Frontal cortex (tissue), 4 donors: ENCODE measurements around the gene GATM. TPM values are rescaled to one million over a fixed set of nuclear protein-coding genes. Genes with fewer than 3 reads are reported as not detected.

Experiments used
- DNase-seq, 2 donors: peaks; one replicate each; pipeline ENCODE4 v3.0.0; 2012; ENCODE audit warnings: low spot score in 2 of 2
- FAIRE-seq: peaks from 2 replicates; lab custom pipeline; 2012; peaks lifted over from hg19 to GRCh38; lab: Jason Lieb, UNC
- total RNA-seq: library from RNA; depleted of rRNA; stranded (reverse); fragments of >200 nt; gene quantifications from one replicate; pipeline ENCODE4 v1.2.3, GENCODE V29; 2014
- donor health status: control.
- donor health status: control.
- donor health status: control.

GATM gene
- total RNA-seq = 91.3 TPM

GRCh38 chr15:45378149-45378912 is at the start of gene GATM:
GATM (minus strand) TSS chr15:45378544; CDS start chr15:45378453, 91 bp downstream.
- peak; percentile 88 to 91 for DNase-seq
- no peak for FAIRE-seq

DNA sequence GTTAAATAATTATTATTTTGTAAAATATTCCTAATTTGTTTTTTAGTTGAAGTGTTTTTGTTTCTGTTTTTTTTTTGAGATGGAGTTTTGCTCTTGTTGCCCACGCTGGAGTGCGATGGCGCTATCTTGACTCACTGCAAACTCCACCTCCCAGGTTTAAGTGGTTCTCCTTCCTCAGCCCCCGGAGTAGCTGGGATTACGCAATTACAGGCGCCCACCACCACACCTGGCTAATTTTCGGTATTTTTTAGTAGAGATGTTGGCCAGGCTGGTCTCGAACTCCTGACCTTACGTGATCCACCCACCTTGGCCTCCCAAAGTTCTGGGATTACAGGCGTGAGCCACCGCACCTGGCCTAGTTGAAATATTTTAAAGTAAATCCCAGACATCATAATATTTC is 48.7 kb upstream of the GATM start:
- DNase-seq = no peak
- FAIRE-seq = no peak

- FAIRE-seq (no peak), DNase-seq (no peak)
Observed at GRCh38 chr15:45425135-45425534, 46.8 kb upstream of the GATM start.

GRCh38 chr15:45424429-45424828 is 46.1 kb upstream of the GATM start:
- DNase-seq (no peak), FAIRE-seq (no peak)

- FAIRE-seq (no peak), DNase-seq (no peak)
Observed at GRCh38 chr15:45417303-45417950, 39.1 kb upstream of the GATM start.

DNA sequence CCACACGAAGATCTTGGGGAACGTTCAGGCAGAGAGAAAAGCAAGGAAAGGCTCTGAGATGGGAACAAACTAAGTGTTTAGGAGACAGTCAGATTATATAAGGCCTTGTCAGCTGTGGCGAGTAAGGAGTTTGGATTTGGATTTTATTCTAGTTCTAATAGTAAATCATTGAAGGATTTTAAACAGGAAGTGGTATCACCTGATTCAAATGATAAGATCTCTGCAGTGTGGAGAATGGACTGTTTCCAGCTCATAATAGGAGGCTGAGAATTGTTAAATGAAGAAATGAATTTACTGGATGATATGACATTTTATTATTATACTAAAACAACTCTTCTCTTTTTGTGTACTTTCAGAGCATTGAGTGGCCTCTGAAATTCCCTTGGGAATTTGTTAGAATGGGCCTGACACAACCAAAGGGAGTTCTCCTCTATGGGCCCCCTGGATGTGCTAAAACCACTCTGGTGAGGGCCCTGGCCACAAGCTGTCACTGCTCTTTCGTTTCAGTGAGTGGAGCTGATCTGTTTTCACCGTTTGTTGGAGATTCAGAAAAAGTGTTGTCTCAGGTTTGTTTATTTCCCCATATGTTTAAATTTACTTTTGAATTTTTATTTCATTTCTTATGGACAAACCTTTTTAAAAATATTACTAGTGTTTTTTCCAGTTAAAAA is 36.0 kb upstream of the GATM start:
- DNase-seq = no peak
- FAIRE-seq = no peak

DNA sequence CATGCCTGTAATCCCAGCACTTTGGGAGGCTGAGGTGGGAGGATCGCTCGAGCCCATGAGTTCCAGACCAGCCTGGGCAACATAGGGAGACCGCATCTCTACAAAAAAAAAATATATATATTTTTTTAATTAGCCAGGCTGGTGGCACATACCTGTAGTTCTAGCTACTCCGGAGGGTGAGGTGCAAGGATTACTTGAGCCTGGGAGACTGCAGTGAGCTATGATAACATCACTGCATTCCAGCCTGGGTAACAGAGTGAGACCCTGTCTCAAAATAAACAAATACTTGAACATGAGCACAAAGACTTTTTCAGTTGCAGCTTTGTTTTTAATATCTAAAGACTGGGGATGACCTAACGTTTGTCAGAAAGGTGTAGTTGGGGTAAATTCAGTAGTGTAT is 31.3 kb upstream of the GATM start:
- DNase-seq (no peak), FAIRE-seq (no peak)

- no peak for FAIRE-seq
Observed at GRCh38 chr15:45407786-45408185, 29.4 kb upstream of the GATM start.

GRCh38 chr15:45402955-45403877 is 24.9 kb upstream of the GATM start:
- no peak for FAIRE-seq
- peak; percentile 28 to 41 for DNase-seq

More at GRCh38 chr15:45407786-45408185, 29.4 kb upstream of the GATM start:
- no peak for DNase-seq

DNA sequence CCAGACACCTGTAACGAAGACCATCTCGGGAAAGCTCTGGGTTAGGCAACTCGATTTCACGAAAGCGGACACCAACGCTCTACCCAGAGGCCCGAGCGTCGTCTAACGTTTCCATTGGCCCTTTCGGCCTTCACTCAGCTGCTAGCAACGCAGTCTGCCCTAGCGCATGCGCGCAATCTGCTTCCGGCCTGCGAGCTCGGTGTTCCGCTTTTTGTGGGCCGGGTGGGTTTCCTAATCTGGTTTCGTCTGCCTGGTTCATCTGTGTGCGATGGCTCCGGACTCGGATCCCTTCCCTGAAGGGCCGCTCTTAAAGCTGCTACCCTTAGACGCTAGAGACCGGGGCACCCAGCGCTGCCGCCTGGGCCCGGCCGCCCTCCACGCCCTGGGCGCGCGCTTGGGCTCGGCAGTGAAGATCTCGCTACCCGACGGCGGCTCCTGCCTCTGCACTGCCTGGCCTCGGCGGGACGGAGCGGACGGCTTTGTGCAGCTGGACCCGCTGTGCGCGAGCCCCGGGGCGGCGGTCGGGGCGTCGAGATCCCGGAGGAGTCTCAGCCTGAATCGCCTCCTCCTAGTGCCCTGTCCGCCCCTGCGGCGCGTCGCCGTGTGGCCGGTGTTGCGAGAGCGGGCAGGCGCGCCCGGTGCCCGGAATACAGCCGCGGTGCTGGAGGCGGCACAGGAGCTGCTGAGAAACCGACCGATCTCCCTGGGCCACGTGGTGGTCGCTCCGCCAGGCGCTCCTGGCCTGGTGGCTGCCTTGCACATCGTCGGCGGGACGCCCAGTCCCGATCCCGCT is 24.0 kb upstream of the GATM start:
- DNase-seq = peak; percentile 90 to 94

GRCh38 chr15:45401665-45402161 is 23.4 kb upstream of the GATM start:
- FAIRE-seq = no peak
- DNase-seq = peak in 1 of 2 donors; percentile 30

More for the DNA sequence above, 24.0 kb upstream of the GATM start:
- FAIRE-seq = no peak

DNA sequence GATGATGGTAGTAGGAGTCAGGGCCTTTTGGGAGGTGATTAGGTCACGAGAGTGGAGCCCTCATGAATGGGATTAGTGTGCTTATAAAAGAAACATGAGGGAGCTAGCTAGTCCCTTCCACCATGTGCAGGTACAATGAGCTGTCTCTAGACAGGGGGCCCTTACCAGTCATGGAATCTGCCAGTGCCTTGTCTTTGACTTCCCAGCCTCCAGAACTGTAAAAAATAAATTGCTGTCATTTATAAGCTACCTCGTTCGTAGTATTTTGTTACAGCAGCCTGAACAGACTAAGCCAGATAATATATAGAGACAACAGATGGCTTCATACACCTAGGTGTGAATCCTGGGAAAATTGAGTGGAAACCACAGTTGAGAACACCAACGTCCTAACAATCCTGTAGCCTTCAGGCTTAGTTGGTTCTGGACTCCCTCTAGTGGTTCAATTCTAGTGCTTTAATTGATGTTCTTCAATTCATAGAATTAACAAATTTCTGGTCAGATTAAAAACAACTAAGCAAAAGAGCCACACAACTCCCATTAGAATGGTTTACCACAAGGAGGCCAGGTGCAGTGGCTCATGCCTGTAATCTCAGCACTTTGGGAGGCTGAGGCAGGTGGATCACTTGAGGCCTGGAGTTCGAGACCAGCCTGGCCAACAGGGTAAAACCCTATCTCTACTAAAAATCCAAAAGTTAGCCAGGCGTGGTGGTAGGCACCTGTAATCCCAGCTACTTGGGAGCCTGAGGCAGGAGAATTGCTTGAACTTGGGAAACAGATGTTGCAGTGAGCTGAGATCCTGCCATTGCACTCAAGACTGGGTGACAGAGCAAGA is 21.3 kb upstream of the GATM start:
- DNase-seq = peak; percentile 44 to 48
- FAIRE-seq = no peak

DNA sequence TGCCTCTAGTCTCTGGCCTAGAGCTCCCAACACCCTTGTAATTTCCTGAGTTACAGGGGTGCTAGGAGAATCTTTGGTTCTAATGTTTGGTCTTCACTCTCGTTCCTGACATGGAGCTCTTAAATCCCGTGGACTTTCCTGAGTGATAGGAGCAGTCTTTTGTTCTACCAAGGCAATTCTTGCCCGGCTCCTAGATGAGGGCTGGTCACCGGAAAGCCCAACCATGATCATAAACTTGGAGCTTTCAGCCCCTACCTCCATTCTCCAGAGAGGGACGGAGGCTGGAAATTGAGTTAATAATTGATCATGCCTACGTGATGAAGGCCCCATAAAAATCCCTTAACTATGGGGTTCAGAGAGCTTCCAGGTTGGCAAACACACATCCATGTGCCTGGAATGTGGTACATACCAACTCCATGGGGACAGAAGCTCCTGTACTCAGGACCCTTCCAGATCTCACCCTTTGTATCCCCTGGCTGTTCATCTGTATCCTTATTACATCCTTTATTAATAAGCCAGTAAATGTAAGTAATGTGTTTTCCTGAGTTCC is 18.8 kb upstream of the GATM start:
- no peak for FAIRE-seq

GRCh38 chr15:45395943-45396342 is 17.6 kb upstream of the GATM start:
- DNase-seq (no peak), FAIRE-seq (no peak)

More for the DNA sequence above, 18.8 kb upstream of the GATM start:
- no peak for DNase-seq

DNA sequence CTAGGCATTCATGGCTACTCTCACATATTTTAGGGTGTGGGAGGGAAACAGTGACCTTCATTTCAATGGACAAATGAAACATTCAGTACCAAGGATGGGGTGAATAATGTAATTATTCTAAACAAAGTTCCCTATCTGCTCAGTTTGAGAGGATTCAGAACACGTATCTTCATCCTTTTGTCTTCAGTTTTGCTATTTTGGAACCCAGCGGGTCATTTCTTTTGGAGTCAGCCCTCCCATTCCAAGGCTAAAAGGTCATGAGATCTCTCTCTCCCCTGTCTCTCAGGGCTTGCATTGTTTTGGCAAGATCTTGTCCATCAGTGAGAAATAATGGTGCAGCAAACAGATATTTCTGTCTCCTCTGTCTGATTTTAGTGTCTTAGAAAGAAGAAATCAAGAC is 16.3 kb upstream of the GATM start:
- DNase-seq (no peak), FAIRE-seq (no peak)

DNA sequence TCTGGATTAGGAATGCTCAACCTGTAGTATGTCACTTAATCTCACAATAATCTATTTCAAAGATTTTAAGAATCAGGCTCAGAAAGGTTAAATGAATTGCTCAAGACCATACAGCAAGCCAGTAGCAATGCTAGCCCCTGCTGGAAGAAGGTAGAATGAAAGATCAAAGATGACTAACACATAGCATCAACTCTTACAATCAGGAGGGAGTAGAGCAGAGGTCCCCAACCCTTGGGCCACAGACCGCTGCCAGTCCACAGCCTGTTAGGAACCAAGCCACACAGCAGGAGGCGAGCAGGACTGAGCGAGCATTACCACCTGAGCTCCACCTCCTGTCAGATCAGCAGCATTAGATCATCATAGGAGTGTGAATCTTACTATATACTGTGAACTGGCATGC is 15.5 kb upstream of the GATM start:
- DNase-seq = no peak
- FAIRE-seq = no peak

GRCh38 chr15:45392584-45392855 is 14.2 kb upstream of the GATM start:
- no peak for FAIRE-seq

More at GRCh38 chr15:45392584-45392855, 14.2 kb upstream of the GATM start:
- DNase-seq = no peak
